Thyroid gland (tissue), 4 donors: ENCODE measurements around the gene DCLRE1A.

Experiments used
- CTCF ChIP-seq, 6 experiments: fragments of 200-600 bp in 3 of 6; fragments of 450-650 bp in 3 of 6; sonication (generic) in 3 of 6; IDR thresholded peaks; one replicate each; pipeline ENCODE4 v1.5.1; 2016 to 2019; ENCODE audit warnings: antibody characterized with exemption in 6 of 6, mild to moderate bottlenecking in 2 of 6, inconsistent platforms in 1 of 6, moderate library complexity in 1 of 6
- POLR2A ChIP-seq, 2 donors: fragments of 450-650 bp; IDR thresholded peaks; one replicate each; pipeline ENCODE4 v1.6.1; 2017; ENCODE audit warnings: antibody characterized with exemption in 2 of 2, mild to moderate bottlenecking in 2 of 2, moderate library complexity in 1 of 2

- TF ChIP-seq CTCF (IDR thresholded peaks at IDR 0.05) = no peak
- TF ChIP-seq POLR2A (IDR thresholded peaks at IDR 0.05) = no peak
Measured at GRCh38 chr10:113854013-113854760, at the start of gene DCLRE1A, which contains the start of gene NHLRC2.
